Kidney (tissue), 14 donors: ENCODE measurements around the gene CDC42EP1. TPM values are rescaled to one million over a fixed set of nuclear protein-coding genes. Genes with fewer than 3 reads are reported as not detected.
"Not testable (repeated sequence)": the region's sequence is repeated elsewhere in the genome, so short reads cannot be mapped to it uniquely, and the experiment has no call there.

ENCODE experiments used
- DNase-seq, 5 donors: peaks; one replicate each; pipeline ENCODE4 v3.0.0-alpha.2; 2013 to 2020
- FAIRE-seq: peaks from 2 replicates; lab custom pipeline; 2012; peaks lifted over from hg19 to GRCh38; lab: Jason Lieb, UNC
- H3K27ac ChIP-seq, 2 donors: one replicate each; pipeline ENCODE4 v1.7.0; 2013; ENCODE audit warnings: low read depth in 2 of 2, low read length in 2 of 2, inconsistent platforms in 1 of 2
- H3K27me3 ChIP-seq: one replicate; pipeline ENCODE4 v1.7.1; 2013; ENCODE audit warnings: low read length, inconsistent platforms; ENCODE audit not compliant: control insufficient read depth, insufficient read depth
- H3K36me3 ChIP-seq, 3 donors: one replicate each; pipeline versions ENCODE4 v1.7.0 to v1.7.1; 2013; ENCODE audit warnings: low read length in 3 of 3, control low read depth in 1 of 3, inconsistent platforms in 1 of 3; ENCODE audit not compliant: insufficient read depth in 3 of 3, control insufficient read depth in 2 of 3
- H3K4me1 ChIP-seq, 3 donors: one replicate each; pipeline versions ENCODE4 v1.7.0 to v1.7.1; 2013; ENCODE audit warnings: low read length in 3 of 3, inconsistent platforms in 1 of 3, low read depth in 1 of 3; ENCODE audit not compliant: control insufficient read depth in 2 of 3, insufficient read depth in 2 of 3
- H3K4me3 ChIP-seq, 3 donors: one replicate each; pipeline versions ENCODE4 v1.7.0 to v1.8.1; 2013; ENCODE audit warnings: low read length in 3 of 3, control low read depth in 1 of 3, inconsistent platforms in 1 of 3
- H3K9ac ChIP-seq, 3 donors: one replicate each; pipeline versions ENCODE4 v1.7.0 to v1.7.1; 2013; ENCODE audit warnings: low read length in 3 of 3, control low read depth in 1 of 3, inconsistent platforms in 1 of 3
- H3K9me3 ChIP-seq, 3 donors: one replicate each; pipeline versions ENCODE4 v1.7.0 to v1.7.1; 2013; ENCODE audit warnings: low read length in 3 of 3, control low read depth in 1 of 3, inconsistent platforms in 1 of 3; ENCODE audit not compliant: control insufficient read depth in 2 of 3, insufficient read depth in 1 of 3
- intact Hi-C: fragments of 100-400 bp; cut with DNase I; formaldehyde crosslinking; loops from one replicate; pipeline ENCODE4 v1.11.1; 2022
- polyA plus RNA-seq: library from polyadenylated mRNA; stranded (reverse); fragments of 350-450 nt; fragmentation: Illumina TruSeq; extraction: RNeasy Lipid Tissue Mini Kit (QIAGEN cat#74804); gene quantifications from one replicate; pipeline ENCODE4 v1.2.3, GENCODE V29; 2014; ENCODE audit warnings: low read depth, low replicate concordance; ENCODE audit not compliant: insufficient read depth
- total RNA-seq: library from RNA; stranded (reverse); fragmentation: NEBNext Ultra II Directional; extraction: Animal tissue kit (Norgen Biotek cat#: 25700); gene quantifications from one replicate; pipeline ENCODE4 v1.2.1, GENCODE V29; 2021
- TF ChIP-seq, protein P1 (sequence below): IDR thresholded peaks from 3 replicates; pipeline ENCODE4 v1.5.1; 2012; ENCODE audit warnings: mild to moderate bottlenecking, moderate library complexity, borderline replicate concordance; ENCODE audit not compliant: insufficient read depth; ENCODE audit errors: extremely low read depth
- donor health status: control.
- donor health status: control.
- donor health status: control.
- donor health status: control.
- donor health status: control.
- donor health status: DM: yes; HTN: yes; CAD: no.
- donor health status: Normal renal cell carcinoma (clear cell type).

Gene CDC42EP1
- total and polyA plus RNA-seq, 2 donors from 2014 or later = 29.5 to 68.5 TPM

DNA sequence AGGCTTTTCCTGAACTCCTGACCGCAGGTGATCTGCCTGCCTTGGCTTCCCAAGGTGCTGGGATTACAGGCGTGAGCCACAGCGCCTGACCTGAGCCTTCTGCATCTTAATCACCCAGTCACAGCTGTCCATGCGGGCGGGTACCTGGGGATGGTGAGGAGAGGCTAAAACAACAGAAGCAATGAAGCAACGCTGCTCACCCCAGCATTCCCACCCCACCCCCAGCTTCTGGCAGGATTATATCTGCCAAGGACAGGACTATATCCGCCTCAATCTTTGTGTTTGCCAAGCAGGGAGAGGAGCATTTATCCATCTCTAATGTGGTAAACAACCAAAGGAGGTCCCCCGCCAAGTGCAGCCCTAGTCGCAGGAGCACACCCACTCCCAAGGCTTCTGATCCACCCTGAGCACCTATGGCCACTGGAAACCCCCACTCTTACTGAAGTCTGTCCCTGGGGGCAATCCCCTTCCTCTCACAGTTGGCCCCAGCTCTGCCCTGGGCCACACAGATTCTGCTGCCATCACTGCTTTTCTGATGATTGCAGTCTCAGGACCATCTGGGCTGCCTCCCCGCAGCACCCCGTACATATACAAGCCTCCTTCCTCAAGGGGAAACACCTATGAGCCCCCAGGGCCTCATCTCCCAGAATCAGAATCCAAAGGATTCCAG is 28.4 kb downstream of the CDC42EP1 start:
- Histone ChIP-seq H3K27ac (no peak overlapping the region), H3K9ac (no peak overlapping the region), H3K9me3 (no peaks in the 10 kb centered on the region), H3K4me1 (peaks cover 0 to 6% (median 0%) of the 10 kb centered on the region in 3 donors), H3K4me3 (no peak overlapping the region), H3K36me3 (no peaks in the 10 kb centered on the region), H3K27me3 (no peaks in the 10 kb centered on the region)
- DNase-seq = peak in 1 of 5 donors; percentile 49
- intact Hi-C loops = no loop called here
- TF ChIP-seq, protein P1, sequence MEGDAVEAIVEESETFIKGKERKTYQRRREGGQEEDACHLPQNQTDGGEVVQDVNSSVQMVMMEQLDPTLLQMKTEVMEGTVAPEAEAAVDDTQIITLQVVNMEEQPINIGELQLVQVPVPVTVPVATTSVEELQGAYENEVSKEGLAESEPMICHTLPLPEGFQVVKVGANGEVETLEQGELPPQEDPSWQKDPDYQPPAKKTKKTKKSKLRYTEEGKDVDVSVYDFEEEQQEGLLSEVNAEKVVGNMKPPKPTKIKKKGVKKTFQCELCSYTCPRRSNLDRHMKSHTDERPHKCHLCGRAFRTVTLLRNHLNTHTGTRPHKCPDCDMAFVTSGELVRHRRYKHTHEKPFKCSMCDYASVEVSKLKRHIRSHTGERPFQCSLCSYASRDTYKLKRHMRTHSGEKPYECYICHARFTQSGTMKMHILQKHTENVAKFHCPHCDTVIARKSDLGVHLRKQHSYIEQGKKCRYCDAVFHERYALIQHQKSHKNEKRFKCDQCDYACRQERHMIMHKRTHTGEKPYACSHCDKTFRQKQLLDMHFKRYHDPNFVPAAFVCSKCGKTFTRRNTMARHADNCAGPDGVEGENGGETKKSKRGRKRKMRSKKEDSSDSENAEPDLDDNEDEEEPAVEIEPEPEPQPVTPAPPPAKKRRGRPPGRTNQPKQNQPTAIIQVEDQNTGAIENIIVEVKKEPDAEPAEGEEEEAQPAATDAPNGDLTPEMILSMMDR = no peak
- FAIRE-seq = no peak

- Histone ChIP-seq H3K27ac (no peak overlapping the region), H3K27me3 (no peaks in the 10 kb centered on the region), H3K9ac (no peak overlapping the region), H3K9me3 (no peaks in the 10 kb centered on the region), H3K4me1 (peaks cover 0 to 6% (median 0%) of the 10 kb centered on the region in 3 donors), H3K4me3 (no peak overlapping the region), H3K36me3 (no peaks in the 10 kb centered on the region)
- intact Hi-C loops = loop anchor here (5.0 kb wide), 1 partner anchor 47 kb away; no protein-coding TSS in a partner anchor
- DNase-seq (no peak), FAIRE-seq (no peak)
- TF ChIP-seq, protein P1 = no peak
Measured at GRCh38 chr22:37589636-37590035, 29.4 kb downstream of the CDC42EP1 start.

DNA sequence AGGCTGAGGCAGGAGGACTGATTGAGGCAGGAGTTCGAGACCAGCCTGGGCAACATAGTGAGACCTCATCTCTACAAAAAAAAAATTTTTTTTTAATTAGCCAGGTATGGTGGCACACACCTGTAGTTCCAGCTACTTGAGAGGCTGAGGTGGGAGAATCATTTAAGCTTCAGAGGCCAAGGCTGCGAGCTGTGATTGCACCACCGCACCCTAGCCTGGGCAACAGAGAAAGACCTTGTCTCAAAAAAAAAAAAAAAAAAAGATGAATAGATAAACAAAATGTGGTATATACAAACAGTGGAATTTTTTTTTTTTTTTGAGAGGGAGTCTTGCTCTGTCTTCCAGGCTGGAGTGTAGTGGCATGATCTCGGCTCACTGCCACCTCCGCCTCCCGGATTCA is 30.8 kb downstream of the CDC42EP1 start:
- H3K27me3 ChIP-seq, FAIRE-seq, H3K4me3 ChIP-seq, H3K36me3 ChIP-seq, H3K4me1 ChIP-seq, H3K9me3 ChIP-seq, H3K27ac ChIP-seq, DNase-seq, H3K9ac ChIP-seq: not testable (repeated sequence)
- intact Hi-C loops = loop anchor here (5.0 kb wide), 1 partner anchor 49 kb away; no protein-coding TSS in a partner anchor

DNA sequence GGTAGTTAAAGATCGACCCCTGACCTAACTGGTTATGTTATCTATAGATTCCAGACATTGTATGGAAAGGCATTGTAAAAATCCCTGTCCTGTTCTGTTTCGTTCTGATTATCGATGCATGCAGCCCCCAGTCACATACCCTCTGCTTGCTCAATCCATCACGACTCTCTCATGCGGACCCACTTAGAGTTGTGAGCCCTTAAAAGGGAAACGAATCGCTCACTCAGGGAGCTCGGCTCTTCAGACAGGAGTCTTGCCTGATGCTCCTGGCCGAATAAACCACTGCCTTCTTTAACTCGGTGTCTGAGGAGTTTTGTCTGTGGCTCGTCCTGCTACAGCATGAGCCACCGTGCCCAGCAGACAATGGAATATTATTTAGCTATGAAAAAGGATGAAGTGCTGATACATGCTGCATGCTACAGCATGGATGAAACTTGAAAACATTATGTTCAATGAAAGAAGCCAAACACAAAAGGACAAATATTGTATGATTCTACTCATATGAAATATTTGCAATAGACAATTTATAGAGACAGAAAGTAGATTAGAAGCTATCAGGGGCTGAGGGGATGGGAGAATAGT is 31.6 kb downstream of the CDC42EP1 start:
- H3K4me1 ChIP-seq = peaks cover 0 to 6% (median 0%) of the 10 kb centered on the region in 3 donors
- no peak overlapping the region for H3K9ac ChIP-seq
- TF ChIP-seq, protein P1 = no peak
- no peaks in the 10 kb centered on the region for H3K27me3 ChIP-seq
- no peak for DNase-seq
- no peak overlapping the region for H3K4me3 ChIP-seq
- intact Hi-C loops = loop anchor here (5.0 kb wide), 1 partner anchor 50 kb away; no protein-coding TSS in a partner anchor
- no peak overlapping the region for H3K27ac ChIP-seq
- H3K9me3 ChIP-seq = no peaks in the 10 kb centered on the region
- FAIRE-seq = no peak
- no peaks in the 10 kb centered on the region for H3K36me3 ChIP-seq
